ENCODE data around the gene WBP1L. TPM values are rescaled to one million over a fixed set of nuclear protein-coding genes. Genes with fewer than 3 reads are reported as not detected.

Gene WBP1L
- total and polyA plus RNA-seq, 2 experiments from 2014 or later: 7.0 to 55.7 TPM

DNA sequence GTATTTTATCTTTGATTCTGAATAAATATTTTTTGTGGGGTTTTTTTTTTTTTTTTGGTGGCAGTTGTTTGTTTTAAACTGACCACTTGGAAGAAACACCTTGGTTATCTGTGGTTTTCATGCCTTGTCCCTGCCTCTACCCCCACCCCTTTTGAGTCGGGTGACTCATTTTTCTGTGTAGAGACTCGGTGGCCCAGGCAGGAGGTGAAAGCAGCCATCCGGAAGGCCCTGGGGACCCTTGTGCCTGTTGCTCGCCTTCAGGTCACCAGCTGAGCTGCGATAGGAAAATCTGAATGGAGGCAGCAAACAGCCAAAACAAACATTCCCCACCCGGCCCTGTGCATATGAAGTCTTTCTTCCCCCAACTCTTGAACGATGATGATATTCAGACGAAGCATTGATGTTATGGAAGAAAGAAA is 70.7 kb downstream of the WBP1L start:
- Histone ChIP-seq H2AFZ (no peak overlapping the region), H4K20me1 (replicated peaks; ENCODE audit: insufficient read depth) (no peaks in the 10 kb centered on the region), H3K4me2 (no peak overlapping the region), H3K36me3 (ENCODE audit: insufficient read depth) (no peaks in the 10 kb centered on the region), H3K79me2 (replicated peaks; ENCODE audit: insufficient read depth) (no peaks in the 10 kb centered on the region), H3F3A (replicated peaks; ENCODE audit: low read depth) (peaks cover 6% of the 10 kb centered on the region; the same call in 1 of the 2 replicates), H3K4me3 (no peak overlapping the region), H3K4me1 (ENCODE audit: insufficient read depth) (peaks cover 19% of the 10 kb centered on the region), H3K27me3 (ENCODE audit: insufficient read depth) (no peaks in the 10 kb centered on the region), H3K9me2 (ENCODE audit: insufficient read depth) (no peaks in the 10 kb centered on the region), H3K27ac (ENCODE audit: low read depth) (peak overlapping the region; percentile 89)
- Mint-ChIP-seq H3K4me1 (peaks cover 25% of the 10 kb centered on the region), H3K4me3 (no peak overlapping the region), H3K27me3 (ENCODE audit: insufficient read depth, low read depth, poor library complexity) (peaks cover 9% of the 10 kb centered on the region), H3K36me3 (ENCODE audit: low read depth) (peaks cover 9% of the 10 kb centered on the region; the same call in 1 of the 3 replicates), H3K27ac (no peak overlapping the region), H3K9me3 (no peaks in the 10 kb centered on the region)
- DNase-seq (ENCODE audit: low spot score) (no peak), ATAC-seq (no peak)
- TF ChIP-seq, protein P1, sequence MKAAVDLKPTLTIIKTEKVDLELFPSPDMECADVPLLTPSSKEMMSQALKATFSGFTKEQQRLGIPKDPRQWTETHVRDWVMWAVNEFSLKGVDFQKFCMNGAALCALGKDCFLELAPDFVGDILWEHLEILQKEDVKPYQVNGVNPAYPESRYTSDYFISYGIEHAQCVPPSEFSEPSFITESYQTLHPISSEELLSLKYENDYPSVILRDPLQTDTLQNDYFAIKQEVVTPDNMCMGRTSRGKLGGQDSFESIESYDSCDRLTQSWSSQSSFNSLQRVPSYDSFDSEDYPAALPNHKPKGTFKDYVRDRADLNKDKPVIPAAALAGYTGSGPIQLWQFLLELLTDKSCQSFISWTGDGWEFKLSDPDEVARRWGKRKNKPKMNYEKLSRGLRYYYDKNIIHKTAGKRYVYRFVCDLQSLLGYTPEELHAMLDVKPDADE (IDR thresholded peaks at IDR 0.05): no peak
- TF ChIP-seq STAT1 (IDR thresholded peaks at IDR 0.05; ENCODE audit: unreplicated experiment) (no peak), ZNF462 (CRISPR knock-in tag; IDR thresholded peaks at IDR 0.05) (no peak), NANOG (IDR thresholded peaks at IDR 0.05; ENCODE audit: borderline replicate concordance) (no peak), JUNB (IDR thresholded peaks at IDR 0.05; ENCODE audit: unreplicated experiment) (no peak), ZNF331 (CRISPR knock-in tag; IDR thresholded peaks at IDR 0.05; ENCODE audit: low read depth) (no peak), EZH2 (IDR thresholded peaks at IDR 0.05; ENCODE audit: low read depth, unreplicated experiment) (no peak), EZH2phosphoT487 (IDR thresholded peaks at IDR 0.05; ENCODE audit: unreplicated experiment) (no peak)
